ENCODE measurements around the gene ACAA2. TPM values are rescaled to one million over a fixed set of nuclear protein-coding genes. Genes with fewer than 3 reads are reported as not detected.

Gene ACAA2
- total RNA-seq, 1 experiment from 2014 or later, result 112 TPM

GRCh38 chr18:49734836-49735235 is 78.5 kb downstream of the ACAA2 start:
- H3K36me3 ChIP-seq (replicated peaks; ENCODE audit: control insufficient read depth, insufficient read depth, low read length), result no peaks in the 10 kb centered on the region
- H3K27me3 ChIP-seq (ENCODE audit: control insufficient read depth, insufficient read depth, low read length), result no peaks in the 10 kb centered on the region
- H3K4me3 ChIP-seq (ENCODE audit: insufficient read depth, low read depth, low read length), result no peak overlapping the region
- DNase-seq, result no peak

GRCh38 chr18:49733896-49734585 is 79.3 kb downstream of the ACAA2 start:
- DNase-seq, result no peak
- no peaks in the 10 kb centered on the region for H3K27me3 ChIP-seq (ENCODE audit: control insufficient read depth, insufficient read depth, low read length)
- H3K36me3 ChIP-seq (replicated peaks; ENCODE audit: control insufficient read depth, insufficient read depth, low read length), result no peaks in the 10 kb centered on the region
- no peak overlapping the region for H3K4me3 ChIP-seq (ENCODE audit: insufficient read depth, low read depth, low read length)

GRCh38 chr18:49733321-49733720 is 80.0 kb downstream of the ACAA2 start:
- DNase-seq, result no peak
- Histone ChIP-seq H3K4me3 (ENCODE audit: insufficient read depth, low read depth, low read length) (no peak overlapping the region), H3K27me3 (ENCODE audit: control insufficient read depth, insufficient read depth, low read length) (no peaks in the 10 kb centered on the region), H3K36me3 (replicated peaks; ENCODE audit: control insufficient read depth, insufficient read depth, low read length) (no peaks in the 10 kb centered on the region)

Measured in H7 (cell line).